ENCODE results near the gene C22orf15. TPM values are rescaled to one million over a fixed set of nuclear protein-coding genes. Genes with fewer than 3 reads are reported as not detected.

Gene C22orf15, protein sequence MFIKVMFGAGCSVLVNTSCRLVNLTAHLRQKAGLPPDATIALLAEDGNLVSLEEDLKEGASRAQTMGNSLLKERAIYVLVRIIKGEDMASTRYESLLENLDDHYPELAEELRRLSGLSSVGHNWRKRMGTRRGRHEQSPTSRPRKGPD
- polyA plus RNA-seq (2011; rRNA removed) (not detected in 2 replicates), polyA plus RNA-seq (2017; fragmentation: RNase III; extraction: RNeasy Plus Mini Kit Qiagen cat#74134 plus additional on column Dnase treatment) (not detected in 3 replicates), polyA minus RNA-seq (2011; rRNA and poly(A)+ RNA removed) (not detected in 2 replicates)
- polyA plus RNA-seq (2012; cell fraction: cytosol; rRNA removed), result not detected in 2 replicates
- not detected in 2 replicates for polyA plus RNA-seq (2012; cell fraction: nucleus; rRNA removed)

DNA sequence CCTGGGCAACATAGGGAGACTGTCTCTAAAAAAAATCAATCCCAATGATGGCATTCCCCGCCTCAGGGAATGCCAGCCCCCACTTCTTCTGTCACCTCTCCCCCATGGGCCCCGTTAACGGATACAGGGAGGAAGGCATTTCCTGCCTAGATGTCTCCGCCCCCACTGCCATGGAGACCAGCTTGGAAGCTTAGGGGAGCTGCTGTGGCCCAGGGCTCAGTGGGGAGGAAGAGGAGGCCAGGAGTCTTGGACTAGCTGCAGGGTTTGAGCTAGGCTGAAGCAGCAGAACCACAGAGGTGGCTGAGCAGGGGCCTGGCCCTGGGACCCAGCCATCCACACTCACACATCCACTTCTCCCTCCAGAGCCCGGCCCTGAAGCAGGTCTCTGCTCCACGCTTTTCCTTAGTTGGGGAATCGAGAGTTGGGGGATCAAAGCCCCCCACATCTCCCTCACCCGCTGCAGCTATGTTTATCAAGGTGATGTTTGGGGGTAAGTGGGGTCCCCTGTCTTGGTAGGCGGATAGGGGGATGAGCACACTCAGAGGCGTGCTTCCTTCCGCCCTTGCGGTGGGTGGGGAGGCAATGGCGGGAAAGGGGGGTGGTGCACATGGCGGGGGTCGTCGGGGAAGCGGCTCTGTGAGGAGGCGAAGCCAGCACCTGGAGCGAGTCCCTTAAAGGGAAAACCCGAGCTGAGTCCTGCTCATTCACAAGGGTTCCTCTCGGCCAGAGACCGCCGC is at the start of gene C22orf15:
Gene C22orf15, plus strand, starts transcription at position 149 of the 737 bp plus-strand sequence. Its CDS starts 317 bp downstream, at position 466.
- CTCF ChIA-PET, result interaction anchor here (1.1 to 16.9 kb wide), 2 partner anchors 10 to 86 kb away, joined by 3 to 175 read pairs; no protein-coding TSS in a partner anchor

DNA sequence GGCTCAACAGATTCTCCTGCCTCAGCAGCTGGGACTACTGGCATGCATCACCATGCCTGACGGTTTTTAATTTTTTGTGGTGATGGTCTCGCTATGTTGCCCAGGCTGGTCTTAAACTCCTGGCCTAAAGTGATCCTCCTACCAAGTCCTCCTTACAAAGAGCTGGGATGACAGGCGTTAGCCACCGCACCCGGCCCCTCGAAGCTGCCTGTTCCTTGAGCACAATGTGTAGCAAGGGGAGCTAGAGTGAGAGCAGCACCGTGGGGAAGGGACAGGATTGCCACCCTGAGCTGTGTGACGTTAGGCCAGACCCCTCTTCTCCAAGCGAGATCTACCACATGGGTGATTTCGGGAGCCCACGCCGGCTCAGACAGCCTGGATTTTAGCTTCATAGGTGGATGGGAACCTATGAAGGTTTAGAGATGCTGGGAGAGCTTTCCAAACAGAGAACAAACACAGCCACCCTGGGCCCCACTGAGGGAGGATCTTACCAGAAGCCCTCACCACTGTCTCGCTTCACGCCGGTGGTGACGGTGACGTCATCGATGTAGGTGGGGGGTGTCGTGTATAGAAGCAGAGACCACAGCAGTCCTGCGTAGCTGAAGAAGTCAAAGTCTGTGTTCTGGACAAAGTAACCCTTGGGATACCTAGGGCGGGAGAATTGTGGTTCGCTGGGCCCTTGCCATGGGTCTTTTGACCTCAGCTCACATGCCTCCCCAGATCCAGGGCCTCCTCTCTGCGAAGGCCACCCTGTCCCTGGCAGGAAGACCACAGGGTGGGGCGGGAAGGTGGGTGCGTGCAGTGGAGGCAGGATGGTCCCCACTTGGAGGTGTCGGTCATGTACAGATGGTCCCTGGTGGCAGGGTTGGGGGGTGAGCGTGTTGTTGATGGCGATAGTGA is 48.8 kb upstream of the C22orf15 start:
- Histone ChIP-seq H3K4me2 (no peak overlapping the region), H3K4me3 (no peak overlapping the region), H3K9me3 (no peaks in the 10 kb centered on the region), H3K4me1 (no peaks in the 10 kb centered on the region; the same call in 2 of the 3 replicates), H3K27ac (no peak overlapping the region)
- ChIA-PET POLR2A (no interaction called here), CTCF (interaction anchor here (0.6 kb wide), 1 partner anchor 1839 kb away, joined by 3 read pairs; no protein-coding TSS in a partner anchor)
- DNase-seq (ENCODE audit: low read depth in 1 of 2, low spot score in 1 of 2) (no peak), ATAC-seq (no peak), FAIRE-seq (no peak)
- TF ChIP-seq, protein P1, sequence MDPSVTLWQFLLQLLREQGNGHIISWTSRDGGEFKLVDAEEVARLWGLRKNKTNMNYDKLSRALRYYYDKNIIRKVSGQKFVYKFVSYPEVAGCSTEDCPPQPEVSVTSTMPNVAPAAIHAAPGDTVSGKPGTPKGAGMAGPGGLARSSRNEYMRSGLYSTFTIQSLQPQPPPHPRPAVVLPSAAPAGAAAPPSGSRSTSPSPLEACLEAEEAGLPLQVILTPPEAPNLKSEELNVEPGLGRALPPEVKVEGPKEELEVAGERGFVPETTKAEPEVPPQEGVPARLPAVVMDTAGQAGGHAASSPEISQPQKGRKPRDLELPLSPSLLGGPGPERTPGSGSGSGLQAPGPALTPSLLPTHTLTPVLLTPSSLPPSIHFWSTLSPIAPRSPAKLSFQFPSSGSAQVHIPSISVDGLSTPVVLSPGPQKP (IDR thresholded peaks at IDR 0.05; ENCODE audit: low read depth, low read length), result no peak
- TF ChIP-seq MYC (IDR thresholded peaks at IDR 0.05; ENCODE audit: borderline replicate concordance, low read length) (no peak), NPAS2 (CRISPR knock-in tag; IDR thresholded peaks at IDR 0.05; ENCODE audit: borderline replicate concordance) (no peak), HOXA7 (CRISPR knock-in tag; IDR thresholded peaks at IDR 0.05) (no peak), CBX8 (IDR thresholded peaks at IDR 0.05) (no peak), PHF8 (IDR thresholded peaks at IDR 0.05; ENCODE audit: borderline replicate concordance, low read depth) (no peak), EHMT2 (IDR thresholded peaks at IDR 0.05; ENCODE audit: low read depth) (no peak), HEYL (CRISPR knock-in tag; IDR thresholded peaks at IDR 0.05) (no peak), KDM1A (IDR thresholded peaks at IDR 0.05; ENCODE audit: low read depth) (no peak), CEBPB (IDR thresholded peaks at IDR 0.05) (no peak), RARB (CRISPR knock-in tag; IDR thresholded peaks at IDR 0.05) (no peak), RNF2 (IDR thresholded peaks at IDR 0.05; ENCODE audit: borderline replicate concordance, low read depth) (no peak), ZC3H11A (IDR thresholded peaks at IDR 0.05) (no peak)
- TF ChIP-seq, protein P2, sequence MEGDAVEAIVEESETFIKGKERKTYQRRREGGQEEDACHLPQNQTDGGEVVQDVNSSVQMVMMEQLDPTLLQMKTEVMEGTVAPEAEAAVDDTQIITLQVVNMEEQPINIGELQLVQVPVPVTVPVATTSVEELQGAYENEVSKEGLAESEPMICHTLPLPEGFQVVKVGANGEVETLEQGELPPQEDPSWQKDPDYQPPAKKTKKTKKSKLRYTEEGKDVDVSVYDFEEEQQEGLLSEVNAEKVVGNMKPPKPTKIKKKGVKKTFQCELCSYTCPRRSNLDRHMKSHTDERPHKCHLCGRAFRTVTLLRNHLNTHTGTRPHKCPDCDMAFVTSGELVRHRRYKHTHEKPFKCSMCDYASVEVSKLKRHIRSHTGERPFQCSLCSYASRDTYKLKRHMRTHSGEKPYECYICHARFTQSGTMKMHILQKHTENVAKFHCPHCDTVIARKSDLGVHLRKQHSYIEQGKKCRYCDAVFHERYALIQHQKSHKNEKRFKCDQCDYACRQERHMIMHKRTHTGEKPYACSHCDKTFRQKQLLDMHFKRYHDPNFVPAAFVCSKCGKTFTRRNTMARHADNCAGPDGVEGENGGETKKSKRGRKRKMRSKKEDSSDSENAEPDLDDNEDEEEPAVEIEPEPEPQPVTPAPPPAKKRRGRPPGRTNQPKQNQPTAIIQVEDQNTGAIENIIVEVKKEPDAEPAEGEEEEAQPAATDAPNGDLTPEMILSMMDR (IDR thresholded peaks at IDR 0.05), result no peak
- WGBS (ENCODE audit: missing lambda C conversion rate), result 95% methylated on average over 20 of the region's 28 CpGs

More for the DNA sequence above, at the start of gene C22orf15:
- H3K9me3 ChIP-seq, result no peaks in the 10 kb centered on the region
- WGBS (ENCODE audit: missing lambda C conversion rate), result 88% methylated on average over 13 of the region's 23 CpGs
- H3K27ac ChIP-seq, result 0 out of 6 replicates have a peak within 1 kb of the TSS, but pooled peaks of 1 of the 2 experiments have one; percentile 13
- TF ChIP-seq HDAC2 (IDR thresholded peaks at IDR 0.05) (no peak), SMC3 (IDR thresholded peaks at IDR 0.05) (no peak), MAZ (IDR thresholded peaks at IDR 0.05; ENCODE audit: borderline replicate concordance, low read depth, low read length) (no peak), CHD4 (IDR thresholded peaks at IDR 0.05; ENCODE audit: borderline replicate concordance) (no peak), FOSB (CRISPR knock-in tag; IDR thresholded peaks at IDR 0.05) (no peak), ZC3H11A (IDR thresholded peaks at IDR 0.05) (no peak), TFCP2L1 (CRISPR knock-in tag; IDR thresholded peaks at IDR 0.05) (no peak)
- no peak within 1 kb of the TSS for H3K4me3 ChIP-seq
- no peak within 1 kb of the TSS for H3K4me2 ChIP-seq
- POLR2A ChIA-PET, result no interaction called here
- ATAC-seq, result no peak
- DNase-seq (ENCODE audit: low read depth in 1 of 2, low spot score in 1 of 2), result no peak
- H3K4me1 ChIP-seq, result peaks cover 22% of the 10 kb centered on the region
- no peak for FAIRE-seq

Measured in A549 (cell line).